Heart left ventricle (tissue), 16 donors: ENCODE measurements around the gene STKLD1. TPM values are rescaled to one million over a fixed set of nuclear protein-coding genes. Genes with fewer than 3 reads are reported as not detected.

Source experiments
- ATAC-seq, 4 donors: fragments of 200-7000 bp; cut with Tn5 transposase; one replicate each; pipeline ENCODE4 v1.9.1; 2020 to 2022; ENCODE audit warnings: moderate library complexity in 4 of 4, mild to moderate bottlenecking in 3 of 4, moderate number of reproducible peaks in 1 of 4
- DNase-seq, 5 donors: peaks; one replicate each; pipeline ENCODE4 v3.0.0-alpha.2; 2020
- H3K27ac ChIP-seq, 12 donors: fragments of 200-600 bp; sonication (generic) in 4 of 12; one replicate each; pipeline versions ENCODE4 v1.5.0 to v1.8.0; 2016 to 2022; ENCODE audit warnings: mild to moderate bottlenecking in 2 of 12
- H3K27me3 ChIP-seq, 9 donors: fragments of 200-600 bp; sonication (generic) in 2 of 9; one replicate each; pipeline versions ENCODE4 v1.5.1 to v1.8.0; 2016 to 2022; ENCODE audit warnings: mild to moderate bottlenecking in 3 of 9
- H3K36me3 ChIP-seq, 9 donors: fragments of 200-600 bp; sonication (generic) in 2 of 9; one replicate each; pipeline versions ENCODE4 v1.5.0 to v1.8.0; 2018 to 2022; ENCODE audit warnings: mild to moderate bottlenecking in 2 of 9
- H3K4me1 ChIP-seq, 12 donors: fragments of 200-600 bp; sonication (generic) in 4 of 12; one replicate each; pipeline versions ENCODE4 v1.5.0 to v1.8.0; 2016 to 2022; ENCODE audit warnings: mild to moderate bottlenecking in 3 of 12
- H3K4me3 ChIP-seq, 12 donors: fragments of 200-600 bp; sonication (generic) in 4 of 12; one replicate each; pipeline versions ENCODE4 v1.5.0 to v1.8.0; 2017 to 2022; ENCODE audit warnings: mild to moderate bottlenecking in 9 of 12, moderate library complexity in 4 of 12
- H3K9me3 ChIP-seq, 12 donors: fragments of 200-600 bp; sonication (generic) in 4 of 12; one replicate each; pipeline versions ENCODE4 v1.5.0 to v1.8.0; 2016 to 2022; ENCODE audit warnings: mild to moderate bottlenecking in 1 of 12
- POLR2A ChIP-seq, 2 donors: fragments of 450-650 bp; IDR thresholded peaks; one replicate each; pipeline ENCODE4 v1.6.1; 2017; ENCODE audit warnings: antibody characterized with exemption in 2 of 2, mild to moderate bottlenecking in 2 of 2, moderate library complexity in 2 of 2
- WGBS, 4 donors: extraction: QIAGEN DNeasy Blood & Tissue Kit in 2 of 4; methylation state at CpG; one replicate each; pipeline versions ENCODE4 v1.1.5 to v1.1.7; 2013 to 2018; 5-methylcytosine and 5-hydroxymethylcytosine counted together
- intact Hi-C, 10 donors: fragments of 100-400 bp; cut with DNase I; formaldehyde crosslinking; loops; one replicate each; pipeline versions ENCODE4 v1.11.1 to v1.14.2; 2022
- polyA plus RNA-seq, 2 donors: library from polyadenylated mRNA; stranded (reverse); fragments of 200-250 nt; gene quantifications; one replicate each; pipeline ENCODE4 v1.2.3, GENCODE V29; 2013
- total RNA-seq, 9 donors: library from RNA; depleted of rRNA in 2 of 9; stranded (reverse); fragments of >200 nt in 2 of 9; fragmentation: NEBNext Ultra II Directional in 3 of 9; extraction: Animal tissue kit (Norgen Biotek cat#: 25700) in 3 of 9; gene quantifications; one replicate each; pipeline versions ENCODE4 v1.1.0 to v1.2.4, GENCODE V29; 2016 to 2023
- TF ChIP-seq, protein P1 (sequence below), 12 donors: fragments of 200-600 bp; sonication (generic) in 4 of 12; IDR thresholded peaks; one replicate each; pipeline versions ENCODE4 v1.5.0 to v1.8.0; 2018 to 2022; ENCODE audit warnings: antibody characterized with exemption in 12 of 12, mild to moderate bottlenecking in 5 of 12
- donor health status: ischemic (EF 13 %, LVEDD 7.1; RV severe dilation, severe dysfunction).
- donor health status: healthy with polysubstance abuse.
- donor health status: DM: no; HTN: yes; CAD: no.
- donor health status: DM: no; HTN: no; CAD: no.
- donor health status: ischemic (EF 25% LVEDD 6.9; RV normal size, moderate dysfunction).
- donor health status: ischemic (EF 25% LVEDD 5.7; RV mildly dilated, moderate dysfunction).
- donor health status: healthy.
- donor health status: DM: yes; HTN: yes; CAD: no.
- donor health status: ischemic (EF 35%, LVEDD 5.7; RV mildly dilated, moderate dysfunction).
- donor health status: nonischemic (EF 11% LVEDD 7.7; RV severe dilation, severe dysfunction).
- donor health status: DM: yes; HTN: yes; CAD: no.
- donor health status: PGD.
- donor health status: ischemic (EF 29% LVEDD 5.4; RV normal size, mild dysfunction).
- donor health status: nonischemic (EF 23%, LVEDD 6.1; RV moderate dilation, normal function).

Gene STKLD1
- total and polyA plus RNA-seq, 11 donors: 0.25 to 0.91 (median 0.46) TPM; not detected in 2

- no peak for DNase-seq
- WGBS, 4 donors: 87 to 93% (median 90%) methylated on average over 14 to 15 of the region's 15 CpGs
Measured at GRCh38 chr9:133362359-133363044, 13.7 kb upstream of the STKLD1 start.

GRCh38 chr9:133366435-133366834, 9.7 kb upstream of the STKLD1 start:
- no peak overlapping the region for H3K27ac ChIP-seq
- ATAC-seq (no peak), DNase-seq (no peak)
- TF ChIP-seq, protein P1, sequence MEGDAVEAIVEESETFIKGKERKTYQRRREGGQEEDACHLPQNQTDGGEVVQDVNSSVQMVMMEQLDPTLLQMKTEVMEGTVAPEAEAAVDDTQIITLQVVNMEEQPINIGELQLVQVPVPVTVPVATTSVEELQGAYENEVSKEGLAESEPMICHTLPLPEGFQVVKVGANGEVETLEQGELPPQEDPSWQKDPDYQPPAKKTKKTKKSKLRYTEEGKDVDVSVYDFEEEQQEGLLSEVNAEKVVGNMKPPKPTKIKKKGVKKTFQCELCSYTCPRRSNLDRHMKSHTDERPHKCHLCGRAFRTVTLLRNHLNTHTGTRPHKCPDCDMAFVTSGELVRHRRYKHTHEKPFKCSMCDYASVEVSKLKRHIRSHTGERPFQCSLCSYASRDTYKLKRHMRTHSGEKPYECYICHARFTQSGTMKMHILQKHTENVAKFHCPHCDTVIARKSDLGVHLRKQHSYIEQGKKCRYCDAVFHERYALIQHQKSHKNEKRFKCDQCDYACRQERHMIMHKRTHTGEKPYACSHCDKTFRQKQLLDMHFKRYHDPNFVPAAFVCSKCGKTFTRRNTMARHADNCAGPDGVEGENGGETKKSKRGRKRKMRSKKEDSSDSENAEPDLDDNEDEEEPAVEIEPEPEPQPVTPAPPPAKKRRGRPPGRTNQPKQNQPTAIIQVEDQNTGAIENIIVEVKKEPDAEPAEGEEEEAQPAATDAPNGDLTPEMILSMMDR (IDR thresholded peaks at IDR 0.05): no peak
- TF ChIP-seq POLR2A (IDR thresholded peaks at IDR 0.05): no peak
- WGBS, 4 donors: 77 to 93% (median 93%) methylated on average over 3 to 11 of the region's 11 CpGs
- peaks cover 0 to 97% (median 68%) of the 10 kb centered on the region in 9 donors for H3K36me3 ChIP-seq
- H3K27me3 ChIP-seq: no peaks in the 10 kb centered on the region
- no peak overlapping the region for H3K4me3 ChIP-seq
- no peaks in the 10 kb centered on the region for H3K9me3 ChIP-seq
- H3K4me1 ChIP-seq: peaks cover under 1 to 47% (median 38%) of the 10 kb centered on the region in 12 donors
- intact Hi-C loops: no loop called here

More at GRCh38 chr9:133362359-133363044, 13.7 kb upstream of the STKLD1 start:
- no peak for ATAC-seq
- Histone ChIP-seq H3K27ac (no peak overlapping the region), H3K27me3 (no peaks in the 10 kb centered on the region), H3K9me3 (no peaks in the 10 kb centered on the region), H3K4me3 (no peak overlapping the region), H3K36me3 (peaks cover 0 to 78% (median 75%) of the 10 kb centered on the region in 9 donors), H3K4me1 (peaks cover 0 to 35% (median 7%) of the 10 kb centered on the region in 12 donors)
- intact Hi-C loops: no loop called here
- TF ChIP-seq, protein P1 (IDR thresholded peaks at IDR 0.05): no peak
- no peak for TF ChIP-seq POLR2A (IDR thresholded peaks at IDR 0.05)

GRCh38 chr9:133367221-133367620, 8.9 kb upstream of the STKLD1 start:
- no peak for TF ChIP-seq POLR2A (IDR thresholded peaks at IDR 0.05)
- TF ChIP-seq, protein P1 (IDR thresholded peaks at IDR 0.05): no peak

GRCh38 chr9:133367778-133368177, 8.4 kb upstream of the STKLD1 start:
- Histone ChIP-seq H3K9me3 (no peaks in the 10 kb centered on the region), H3K36me3 (peaks cover 0 to 87% (median 56%) of the 10 kb centered on the region in 9 donors), H3K4me3 (no peak overlapping the region), H3K4me1 (peaks cover 3 to 60% (median 52%) of the 10 kb centered on the region in 12 donors), H3K27ac (no peak overlapping the region), H3K27me3 (no peaks in the 10 kb centered on the region)
- DNase-seq: no peak
- peak in 3 of 4 donors; percentile 36 to 42 (median 37) for ATAC-seq
- intact Hi-C loops: no loop called here
- TF ChIP-seq POLR2A (IDR thresholded peaks at IDR 0.05): no peak
- TF ChIP-seq, protein P1 (IDR thresholded peaks at IDR 0.05): no peak
- 67 to 81% (median 80%) methylated on average over 6 to 10 of the region's 10 CpGs for WGBS, 4 donors

More at GRCh38 chr9:133367221-133367620, 8.9 kb upstream of the STKLD1 start:
- Histone ChIP-seq H3K4me1 (peaks cover 3 to 55% (median 46%) of the 10 kb centered on the region in 12 donors), H3K9me3 (no peaks in the 10 kb centered on the region), H3K27ac (no peak overlapping the region), H3K36me3 (peaks cover 0 to 89% (median 60%) of the 10 kb centered on the region in 9 donors), H3K4me3 (no peak overlapping the region), H3K27me3 (no peaks in the 10 kb centered on the region)
- WGBS, 4 donors: 90 to 93% (median 93%) methylated on average over 22 of the region's 22 CpGs
- ATAC-seq (no peak), DNase-seq (no peak)
- intact Hi-C loops: no loop called here
